Right renal cortex interstitium (tissue), 3 donors: ENCODE measurements around the gene IQCK. TPM values are rescaled to one million over a fixed set of nuclear protein-coding genes. Genes with fewer than 3 reads are reported as not detected.
A peak's percentile ranks its signal among the peaks of the same experiment; 100 is the strongest.

ENCODE experiments used
- DNase-seq, 3 donors: peaks; one replicate each; pipeline ENCODE4 v3.0.0-alpha.2; 2013; ENCODE audit warnings: low read depth in 3 of 3, low spot score in 2 of 3
- polyA plus RNA-seq, 3 donors: library from polyadenylated mRNA; unstranded; fragments of 120-200 nt; gene quantifications; one replicate each; pipeline ENCODE4 v1.2.1, GENCODE V29; 2013; ENCODE audit not compliant: insufficient read length in 3 of 3

IQCK gene
- polyA plus RNA-seq, 3 donors = 49.5 to 53.9 (median 49.9) TPM

DNA sequence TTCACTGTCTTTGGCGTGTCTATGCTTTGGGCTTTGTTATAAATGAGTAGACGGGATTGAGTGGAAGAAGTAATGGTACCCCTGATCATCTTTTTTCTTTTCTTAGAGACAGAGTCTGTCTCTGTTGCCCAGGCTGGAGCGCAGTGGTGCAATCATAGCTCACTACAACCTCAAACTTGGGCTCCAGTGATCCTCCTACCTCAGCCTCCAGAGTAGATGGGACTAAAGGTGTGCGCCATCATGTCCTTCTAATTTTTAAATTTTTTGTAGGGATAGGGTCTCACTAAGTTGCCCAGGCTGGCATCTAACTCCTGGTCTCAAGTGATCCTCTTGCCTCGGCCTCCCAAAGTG lies 181.5 kb downstream of the IQCK start:
- DNase-seq = no peak

DNA sequence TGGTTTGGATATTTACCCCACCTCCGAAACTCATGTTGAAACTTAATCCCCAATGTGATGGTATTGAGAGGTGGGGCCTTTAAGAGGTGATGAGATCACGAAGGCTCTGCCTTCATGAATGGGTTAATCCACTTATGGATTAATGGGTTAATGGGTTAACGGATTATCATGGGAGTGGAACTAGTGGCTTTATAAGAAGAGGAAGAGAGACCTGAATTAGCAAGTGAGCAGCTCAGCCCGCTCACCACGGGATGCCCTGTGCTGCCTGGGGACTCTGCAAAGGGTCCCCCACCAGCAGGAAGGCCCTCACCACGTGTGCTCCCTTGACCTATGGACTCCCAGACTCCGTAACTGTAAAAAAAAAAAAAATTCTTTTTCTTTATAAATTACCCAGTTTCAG lies 183.1 kb downstream of the IQCK start:
- no peak for DNase-seq

DNA sequence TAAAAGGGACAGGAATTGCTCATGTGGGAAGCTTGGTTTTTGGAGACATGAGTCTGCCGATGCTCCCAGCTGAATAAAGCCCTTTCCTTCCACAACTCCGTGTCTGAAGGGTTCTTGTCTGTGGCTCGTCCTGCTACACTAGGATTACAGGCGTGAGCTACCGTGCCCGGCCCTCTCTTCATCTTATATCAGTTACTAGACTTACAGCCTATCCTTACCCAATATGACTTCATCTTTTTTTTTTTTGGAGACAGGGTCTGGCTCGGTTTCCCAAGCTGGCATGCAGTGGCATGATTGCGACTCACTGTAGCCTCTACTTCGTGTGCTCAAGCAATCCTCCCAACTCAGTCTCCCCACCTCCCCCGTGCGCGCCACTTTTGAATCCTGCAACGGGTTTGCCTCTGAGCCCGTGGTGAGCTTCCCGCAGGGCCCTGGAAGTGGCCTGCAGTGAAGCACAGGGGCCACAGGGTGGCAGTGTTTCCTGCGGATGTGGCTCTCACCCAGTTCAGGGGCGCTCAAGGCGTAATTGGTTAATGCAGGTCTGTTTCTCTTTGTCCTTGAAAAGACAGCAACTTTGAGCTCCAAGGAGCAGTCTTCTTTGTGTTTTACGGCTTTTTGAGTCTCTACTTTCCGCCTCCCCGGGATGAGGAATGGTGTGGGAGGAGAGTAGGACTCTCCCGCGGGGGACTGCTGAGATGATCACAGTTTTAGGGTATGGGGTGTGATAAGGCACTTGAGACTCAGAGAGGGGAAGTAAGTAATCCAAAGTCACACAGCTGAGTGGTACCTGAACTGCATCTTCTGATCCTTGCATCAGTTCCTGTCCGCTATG lies 189.3 kb downstream of the IQCK start:
- DNase-seq = peak in 1 of 3 donors; percentile 57

Other genes starting within 250 kb of the IQCK start
- gene GDE1, start 196.2 kb upstream of the IQCK start, polyA plus RNA-seq = 10 to 100 TPM; 76.7 to 84.2 (median 81.7) TPM
- 10 to 100 TPM; 22.2 to 24.6 (median 22.6) TPM for gene CCP110, start 194.3 kb upstream of the IQCK start, polyA plus RNA-seq
- gene VPS35L, start 162.6 kb upstream of the IQCK start, polyA plus RNA-seq = 10 to 100 TPM; 60.8 to 64.7 (median 63.9) TPM
- gene KNOP1, start within 50 bp of the IQCK start, polyA plus RNA-seq = 10 to 100 TPM; 43.6 to 45.2 (median 44.1) TPM
- 100 to 1,000 TPM; 115 to 131 (median 131) TPM for gene GPRC5B, start 166.6 kb downstream of the IQCK start, polyA plus RNA-seq